SK-N-SH (cell line): Measurements from ENCODE around the gene MAN2A2. TPM values are rescaled to one million over a fixed set of nuclear protein-coding genes. Genes with fewer than 3 reads are reported as not detected.

Source experiments
- CTCF ChIA-PET: fragments of 300-600, 350-600 bp; formaldehyde crosslinking; extraction: SDS; loops from one replicate; lab custom pipeline; 2021; lab: Yijun Ruan, JAX
- POLR2A ChIA-PET: fragments of 350-600 bp; sonication (Branson Sonifier 250); formaldehyde crosslinking; extraction: SDS; loops from one replicate; lab custom pipeline; 2020; ENCODE audit warnings: antibody characterized with exemption, inconsistent platforms; lab: Yijun Ruan, JAX
- DNase-seq: peaks from one replicate; pipeline ENCODE4 v3.0.0; 2012
- H2AFZ ChIP-seq: fragments of 200-600 bp; sonication (generic); 2 replicates; pipeline ENCODE4 v1.8.1; 2016; ENCODE audit warnings: antibody characterized with exemption, mild to moderate bottlenecking, low read depth
- H3F3A ChIP-seq: fragments of 200-600 bp; sonication (generic); replicated peaks from 2 replicates; pipeline ENCODE3; 2016; ENCODE audit warnings: antibody characterized with exemption, mild to moderate bottlenecking; ENCODE audit not compliant: insufficient read depth
- H3K27ac ChIP-seq, 2 experiments: fragments of 200-500 bp in 1 of 2; fragments of 200-600 bp in 1 of 2; sonication (Bioruptor generic) in 1 of 2; sonication (generic), shearing (Covaris generic) in 1 of 2; 2 replicates each; pipeline versions ENCODE4 v1.5.1 to v1.6.1; 2014 to 2016; ENCODE audit warnings: low read depth in 2 of 2, inconsistent platforms in 1 of 2, low read length in 1 of 2, mild to moderate bottlenecking in 1 of 2, mixed read lengths in 1 of 2
- H3K27me3 ChIP-seq: fragments of 200-600 bp; sonication (generic), shearing (Covaris generic); 2 replicates; pipeline ENCODE4 v1.6.1; 2016; ENCODE audit warnings: mixed run types; ENCODE audit not compliant: insufficient read depth
- H3K36me3 ChIP-seq, 2 experiments: fragments of 200-500 bp in 1 of 2; fragments of 200-600 bp in 1 of 2; sonication (Bioruptor generic) in 1 of 2; sonication (generic) in 1 of 2; replicated peaks in 1 of 2; 2 replicates each; pipeline versions ENCODE3 to v1.5.1; 2014 to 2016; ENCODE audit warnings: low read length in 1 of 2, mild to moderate bottlenecking in 1 of 2; ENCODE audit not compliant: insufficient read depth in 2 of 2, control insufficient read depth in 1 of 2
- H3K4me1 ChIP-seq, 2 experiments: fragments of 200-500 bp in 1 of 2; fragments of 200-600 bp in 1 of 2; sonication (Bioruptor generic) in 1 of 2; sonication (generic), shearing (Covaris generic) in 1 of 2; 2 replicates each; pipeline versions ENCODE4 v1.5.1 to v1.6.1; 2014 to 2016; ENCODE audit warnings: low read depth in 1 of 2, low read length in 1 of 2, mixed run types in 1 of 2; ENCODE audit not compliant: insufficient read depth in 2 of 2, control insufficient read depth in 1 of 2
- H3K4me2 ChIP-seq: fragments of 200-600 bp; sonication (generic), shearing (Covaris generic); 2 replicates; pipeline ENCODE4 v1.6.1; 2017; ENCODE audit warnings: mixed run types
- H3K4me3 ChIP-seq, 2 experiments: fragments of 200-500 bp in 1 of 2; fragments of 200-600 bp in 1 of 2; sonication (Bioruptor generic) in 1 of 2; sonication (generic), shearing (Covaris generic) in 1 of 2; 2 replicates each; pipeline versions ENCODE4 v1.5.1 to v1.8.1; 2014 to 2016; ENCODE audit warnings: low read depth in 2 of 2, inconsistent platforms in 1 of 2, low read length in 1 of 2, mild to moderate bottlenecking in 1 of 2, mixed read lengths in 1 of 2, moderate library complexity in 1 of 2
- H3K79me2 ChIP-seq: fragments of 200-600 bp; sonication (generic); 2 replicates; pipeline ENCODE4 v1.8.1; 2017; ENCODE audit warnings: mild to moderate bottlenecking; ENCODE audit not compliant: insufficient read depth
- H3K9ac ChIP-seq: fragments of 200-600 bp; sonication (generic); 2 replicates; pipeline ENCODE4 v1.6.1; 2017; ENCODE audit warnings: mixed run types
- H3K9me2 ChIP-seq: fragments of 200-600 bp; sonication (generic); 2 replicates; pipeline ENCODE4 v1.6.1; 2017; ENCODE audit warnings: mixed run types
- H3K9me3 ChIP-seq: fragments of 200-600 bp; sonication (generic); 2 replicates; pipeline ENCODE4 v1.6.1; 2017; ENCODE audit warnings: mixed run types, mild to moderate bottlenecking, moderate library complexity
- H4K20me1 ChIP-seq: fragments of 200-600 bp; sonication (generic); 2 replicates; pipeline ENCODE4 v1.6.1; 2017; ENCODE audit warnings: mild to moderate bottlenecking, mixed run types; ENCODE audit not compliant: insufficient read depth
- CHD2 ChIP-seq: fragments of 150-350 bp; IDR thresholded peaks from 2 replicates; pipeline ENCODE4 v1.6.1; 2018; ENCODE audit warnings: low read length; ENCODE audit not compliant: partially characterized antibody
- EZH2phosphoT487 ChIP-seq: fragments of 200-600 bp; sonication (generic); IDR thresholded peaks from 2 replicates; pipeline ENCODE4 v1.6.1; 2017; ENCODE audit warnings: low read depth, mixed run types, mild to moderate bottlenecking, antibody characterized with exemption, moderate library complexity, borderline replicate concordance
- FOXM1 ChIP-seq: IDR thresholded peaks from 2 replicates; pipeline ENCODE4 v1.4.0; 2012; ENCODE audit warnings: low read depth, mild to moderate bottlenecking
- GATA2 ChIP-seq: sonication (generic); formaldehyde crosslinking; IDR thresholded peaks from 2 replicates; pipeline ENCODE4 v1.5.0; 2020; ENCODE audit warnings: mild to moderate bottlenecking, missing genetic modification reagents
- JUND ChIP-seq: IDR thresholded peaks from 2 replicates; pipeline ENCODE4 v1.4.0; 2012
- MAX ChIP-seq: IDR thresholded peaks from 2 replicates; pipeline ENCODE4 v1.4.0; 2012; ENCODE audit warnings: low read depth
- MEF2A ChIP-seq: IDR thresholded peaks from 2 replicates; pipeline ENCODE4 v1.4.0; 2012; ENCODE audit warnings: low read depth, borderline replicate concordance
- NFIC ChIP-seq: IDR thresholded peaks from 2 replicates; pipeline ENCODE4 v1.4.0; 2012; ENCODE audit warnings: borderline replicate concordance
- POLR2AphosphoS5 ChIP-seq: IDR thresholded peaks from 2 replicates; pipeline ENCODE4 v1.6.1; 2012; ENCODE audit warnings: low read depth, low read length
- RCOR1 ChIP-seq: fragments of 150-350 bp; IDR thresholded peaks from 2 replicates; pipeline ENCODE4 v1.6.1; 2017; ENCODE audit warnings: antibody characterized with exemption, low read length
- RFX5 ChIP-seq: IDR thresholded peaks from 2 replicates; pipeline ENCODE4 v1.6.1; 2012; ENCODE audit warnings: mild to moderate bottlenecking, improper control_type of control experiment, low read length
- TAF1 ChIP-seq: IDR thresholded peaks from 2 replicates; pipeline ENCODE4 v1.6.1; 2012; ENCODE audit warnings: low read depth, mild to moderate bottlenecking, low read length, moderate library complexity, borderline replicate concordance
- TCF12 ChIP-seq: IDR thresholded peaks from 2 replicates; pipeline ENCODE4 v1.4.0; 2012
- TEAD4 ChIP-seq: IDR thresholded peaks from 2 replicates; pipeline ENCODE4 v1.4.0; 2012; ENCODE audit warnings: mild to moderate bottlenecking, borderline replicate concordance; ENCODE audit not compliant: insufficient read depth
- ZBTB33 ChIP-seq: IDR thresholded peaks from 2 replicates; pipeline ENCODE4 v1.4.0; 2012; ENCODE audit warnings: low read depth, borderline replicate concordance
- WGBS: methylation state at CpG from one replicate; pipeline ENCODE4 v1.1.6; 2017; ENCODE audit warnings: low lambda C conversion rate; 5-methylcytosine and 5-hydroxymethylcytosine counted together
- polyA plus RNA-seq, 3 experiments: library from polyadenylated mRNA; depleted of rRNA; stranded (reverse); fragments of >200 nt; gene quantifications; 2 replicates each; pipeline ENCODE4 v1.2.3, GENCODE V29; 2012
- TF ChIP-seq, protein P1 (sequence below): IDR thresholded peaks from 2 replicates; pipeline ENCODE4; 2012
- TF ChIP-seq, protein P2 (sequence below): fragments of 200-600 bp; sonication (generic); IDR thresholded peaks from 2 replicates; pipeline ENCODE4 v1.6.1; 2017; ENCODE audit warnings: antibody characterized with exemption, mild to moderate bottlenecking, moderate library complexity
- TF ChIP-seq, protein P3 (sequence below): fragments of 150-350 bp; IDR thresholded peaks from 2 replicates; pipeline ENCODE4 v1.6.1; 2016; ENCODE audit warnings: mild to moderate bottlenecking, low read depth, low read length
- TF ChIP-seq, protein P4 (sequence below): IDR thresholded peaks from 2 replicates; pipeline ENCODE4 v1.4.0; 2012; ENCODE audit warnings: low read depth, borderline replicate concordance

The MAN2A2 gene
- polyA plus RNA-seq, 1 of the 3 experiments (the other 2 are of a cell fraction), result 35.0 TPM

DNA sequence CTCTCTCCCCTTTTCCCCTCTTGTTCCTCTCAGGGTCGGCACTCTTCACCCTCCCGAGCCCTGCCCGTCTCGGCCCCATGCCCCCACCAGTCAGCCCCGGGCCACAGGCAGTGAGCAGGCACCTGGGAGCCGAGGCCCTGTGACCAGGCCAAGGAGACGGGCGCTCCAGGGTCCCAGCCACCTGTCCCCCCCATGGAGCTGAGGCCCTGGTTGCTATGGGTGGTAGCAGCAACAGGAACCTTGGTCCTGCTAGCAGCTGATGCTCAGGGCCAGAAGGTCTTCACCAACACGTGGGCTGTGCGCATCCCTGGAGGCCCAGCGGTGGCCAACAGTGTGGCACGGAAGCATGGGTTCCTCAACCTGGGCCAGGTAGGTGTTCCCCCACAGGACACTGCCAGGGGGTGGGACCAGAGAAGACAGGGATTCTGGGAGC, 27.5 kb upstream of the MAN2A2 start:
- H3K4me2 ChIP-seq, result no peak overlapping the region
- H3K4me3 ChIP-seq, result no peak overlapping the region
- no peak overlapping the region for H2AFZ ChIP-seq
- peaks cover 20% of the 10 kb centered on the region in 2 experiments; a peak in 2 of 4 replicates for H3K4me1 ChIP-seq
- peaks cover 12 to 44% of the 10 kb centered on the region in 2 experiments for H3K36me3 ChIP-seq
- TF ChIP-seq NFIC (no peak), TEAD4 (no peak), CHD2 (no peak), TCF12 (no peak), GATA2 (CRISPR knock-in tag) (no peak), JUND (no peak), ZBTB33 (no peak), RCOR1 (no peak), EZH2phosphoT487 (no peak), POLR2AphosphoS5 (no peak), MEF2A (no peak), TAF1 (no peak), RFX5 (no peak), MAX (no peak), FOXM1 (no peak)
- TF ChIP-seq, protein P1, sequence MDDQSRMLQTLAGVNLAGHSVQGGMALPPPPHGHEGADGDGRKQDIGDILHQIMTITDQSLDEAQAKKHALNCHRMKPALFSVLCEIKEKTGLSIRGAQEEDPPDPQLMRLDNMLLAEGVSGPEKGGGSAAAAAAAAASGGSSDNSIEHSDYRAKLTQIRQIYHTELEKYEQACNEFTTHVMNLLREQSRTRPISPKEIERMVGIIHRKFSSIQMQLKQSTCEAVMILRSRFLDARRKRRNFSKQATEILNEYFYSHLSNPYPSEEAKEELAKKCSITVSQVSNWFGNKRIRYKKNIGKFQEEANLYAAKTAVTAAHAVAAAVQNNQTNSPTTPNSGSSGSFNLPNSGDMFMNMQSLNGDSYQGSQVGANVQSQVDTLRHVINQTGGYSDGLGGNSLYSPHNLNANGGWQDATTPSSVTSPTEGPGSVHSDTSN, result no peak
- TF ChIP-seq, protein P2, sequence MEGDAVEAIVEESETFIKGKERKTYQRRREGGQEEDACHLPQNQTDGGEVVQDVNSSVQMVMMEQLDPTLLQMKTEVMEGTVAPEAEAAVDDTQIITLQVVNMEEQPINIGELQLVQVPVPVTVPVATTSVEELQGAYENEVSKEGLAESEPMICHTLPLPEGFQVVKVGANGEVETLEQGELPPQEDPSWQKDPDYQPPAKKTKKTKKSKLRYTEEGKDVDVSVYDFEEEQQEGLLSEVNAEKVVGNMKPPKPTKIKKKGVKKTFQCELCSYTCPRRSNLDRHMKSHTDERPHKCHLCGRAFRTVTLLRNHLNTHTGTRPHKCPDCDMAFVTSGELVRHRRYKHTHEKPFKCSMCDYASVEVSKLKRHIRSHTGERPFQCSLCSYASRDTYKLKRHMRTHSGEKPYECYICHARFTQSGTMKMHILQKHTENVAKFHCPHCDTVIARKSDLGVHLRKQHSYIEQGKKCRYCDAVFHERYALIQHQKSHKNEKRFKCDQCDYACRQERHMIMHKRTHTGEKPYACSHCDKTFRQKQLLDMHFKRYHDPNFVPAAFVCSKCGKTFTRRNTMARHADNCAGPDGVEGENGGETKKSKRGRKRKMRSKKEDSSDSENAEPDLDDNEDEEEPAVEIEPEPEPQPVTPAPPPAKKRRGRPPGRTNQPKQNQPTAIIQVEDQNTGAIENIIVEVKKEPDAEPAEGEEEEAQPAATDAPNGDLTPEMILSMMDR, result no peak
- TF ChIP-seq, protein P3, sequence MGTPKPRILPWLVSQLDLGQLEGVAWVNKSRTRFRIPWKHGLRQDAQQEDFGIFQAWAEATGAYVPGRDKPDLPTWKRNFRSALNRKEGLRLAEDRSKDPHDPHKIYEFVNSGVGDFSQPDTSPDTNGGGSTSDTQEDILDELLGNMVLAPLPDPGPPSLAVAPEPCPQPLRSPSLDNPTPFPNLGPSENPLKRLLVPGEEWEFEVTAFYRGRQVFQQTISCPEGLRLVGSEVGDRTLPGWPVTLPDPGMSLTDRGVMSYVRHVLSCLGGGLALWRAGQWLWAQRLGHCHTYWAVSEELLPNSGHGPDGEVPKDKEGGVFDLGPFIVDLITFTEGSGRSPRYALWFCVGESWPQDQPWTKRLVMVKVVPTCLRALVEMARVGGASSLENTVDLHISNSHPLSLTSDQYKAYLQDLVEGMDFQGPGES, result no peak
- TF ChIP-seq, protein P4, sequence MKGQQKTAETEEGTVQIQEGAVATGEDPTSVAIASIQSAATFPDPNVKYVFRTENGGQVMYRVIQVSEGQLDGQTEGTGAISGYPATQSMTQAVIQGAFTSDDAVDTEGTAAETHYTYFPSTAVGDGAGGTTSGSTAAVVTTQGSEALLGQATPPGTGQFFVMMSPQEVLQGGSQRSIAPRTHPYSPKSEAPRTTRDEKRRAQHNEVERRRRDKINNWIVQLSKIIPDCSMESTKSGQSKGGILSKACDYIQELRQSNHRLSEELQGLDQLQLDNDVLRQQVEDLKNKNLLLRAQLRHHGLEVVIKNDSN, result no peak
- 95% methylated on average over 4 of the region's 12 CpGs for WGBS
- ChIA-PET CTCF (interaction anchor here (1.3 kb wide), 1 partner anchor 10 kb away, joined by 8 read pairs; no protein-coding TSS in a partner anchor), POLR2A (no interaction called here)
- no peak overlapping the region for H3K27ac ChIP-seq
- H3F3A ChIP-seq, result peaks cover 4% of the 10 kb centered on the region
- no peaks in the 10 kb centered on the region for H3K27me3 ChIP-seq
- no peak overlapping the region for H3K9ac ChIP-seq
- H3K9me3 ChIP-seq, result no peaks in the 10 kb centered on the region
- H3K9me2 ChIP-seq, result no peaks in the 10 kb centered on the region
- no peak for DNase-seq
- peaks cover 14% of the 10 kb centered on the region; the same call in 1 of the 2 replicates for H4K20me1 ChIP-seq
- H3K79me2 ChIP-seq, result peaks cover 60% of the 10 kb centered on the region
